Activated CD8-positive, alpha-beta memory T cell treated with anti-CD3 and anti-CD28 coated beads for 24 hours (primary cell): Measurements from ENCODE around the gene TNC.

ENCODE experiments used
- DNase-seq: peaks from one replicate; pipeline ENCODE4 v3.0.0-alpha.2; 2020

The TNC gene

DNA sequence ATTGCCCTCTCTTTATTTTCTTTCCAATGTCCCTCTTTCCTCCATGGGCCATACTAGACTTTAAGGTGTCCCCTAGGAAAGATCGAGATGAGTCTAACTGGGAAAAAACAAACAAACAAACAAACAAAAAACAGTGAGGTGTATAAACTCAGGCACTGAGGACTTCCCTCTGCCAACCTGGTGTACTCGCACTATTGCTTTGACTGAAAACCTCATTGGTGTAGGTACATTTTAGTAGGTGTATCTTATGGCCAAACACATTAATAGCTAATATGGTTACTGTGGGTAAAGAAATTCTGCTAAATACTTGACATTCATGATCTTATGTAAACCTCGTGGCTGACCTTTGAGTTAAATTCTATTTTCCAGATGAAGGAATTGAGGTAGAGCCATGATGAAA is 74.3 kb downstream of the TNC start:
- no peak for DNase-seq

DNA sequence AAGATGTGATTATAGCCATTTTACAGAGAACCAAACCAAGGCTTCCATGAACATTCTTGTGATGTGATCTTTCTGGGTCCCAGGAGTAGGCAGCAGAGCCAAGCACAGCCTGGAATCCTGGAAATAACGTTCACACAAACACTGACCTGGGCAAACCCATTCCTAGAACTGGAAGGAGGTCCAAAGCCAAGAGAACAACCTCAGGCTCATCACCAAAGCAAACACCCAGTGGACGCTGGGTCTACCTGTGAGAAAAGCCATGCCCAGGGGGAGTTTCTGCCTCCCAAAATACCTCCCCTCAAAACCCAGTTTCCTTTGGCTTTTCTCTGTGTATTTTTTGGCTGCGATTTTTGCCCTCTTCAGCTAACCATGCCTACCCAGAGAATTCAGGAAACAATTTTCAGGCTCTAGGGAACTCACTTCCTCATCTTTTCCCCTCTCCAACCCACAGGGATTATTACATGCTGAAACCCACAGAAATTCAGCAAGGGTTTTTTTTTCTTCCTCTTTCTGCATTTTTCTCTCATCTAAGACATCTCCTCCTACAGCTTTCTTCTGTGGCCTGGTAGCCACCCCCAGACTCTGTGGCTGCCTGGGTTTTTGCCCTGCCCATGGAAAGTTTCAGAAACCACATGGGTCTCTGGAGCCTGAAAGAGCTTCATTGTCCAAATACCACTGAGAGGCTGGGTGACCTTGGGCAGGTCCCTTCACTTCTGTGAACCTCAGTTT is 75.0 kb downstream of the TNC start:
- DNase-seq: peak; percentile 62

- no peak for DNase-seq
Observed at GRCh38 chr9:115039516-115040120, 78.3 kb downstream of the TNC start.

DNA sequence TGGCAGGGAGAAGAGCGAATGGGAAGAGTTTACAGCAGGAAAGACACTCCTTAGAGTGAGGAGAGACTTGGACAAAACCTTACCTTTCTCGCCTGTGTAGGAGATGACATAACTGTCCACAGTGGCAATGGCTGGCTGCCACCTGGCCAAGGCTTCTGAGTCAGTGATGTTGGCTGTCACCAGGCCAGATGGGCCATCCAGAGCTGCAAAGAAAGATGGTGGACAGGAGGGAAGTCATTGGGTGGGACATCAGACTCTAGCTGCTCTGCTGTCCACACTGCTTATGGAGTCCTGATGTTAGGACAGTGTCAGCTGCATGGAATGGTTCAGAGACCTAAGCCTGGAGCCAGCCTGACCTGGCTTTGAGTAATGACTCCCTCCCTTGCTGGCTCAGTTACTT is 79.8 kb downstream of the TNC start:
- no peak for DNase-seq

- DNase-seq: no peak
Observed at GRCh38 chr9:115036691-115037090, 81.3 kb downstream of the TNC start.

GRCh38 chr9:115035841-115036612 is 81.9 kb downstream of the TNC start:
- DNase-seq: peak; percentile 66

- DNase-seq: no peak
Observed at GRCh38 chr9:115034801-115035200, 83.2 kb downstream of the TNC start.

DNA sequence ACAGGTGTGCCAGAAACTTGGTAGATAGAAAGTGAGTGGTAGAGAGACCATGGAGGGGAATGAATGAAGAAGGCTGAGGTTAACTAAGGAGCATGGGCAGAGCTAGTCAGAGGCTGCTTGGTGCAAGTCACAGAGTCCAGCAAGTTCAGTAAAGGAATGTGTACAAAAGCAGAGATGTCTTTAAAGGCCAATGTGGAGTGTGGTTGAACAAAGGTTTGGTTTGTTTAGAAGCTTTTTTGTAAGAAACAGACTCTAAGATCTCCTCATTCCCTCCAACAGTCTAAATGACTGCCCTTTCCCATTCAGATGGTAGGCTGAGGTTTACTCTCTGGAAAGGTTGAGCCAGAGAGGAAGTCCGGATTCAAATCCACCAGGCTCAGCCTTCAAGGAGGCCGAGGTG is 84.2 kb downstream of the TNC start:
- DNase-seq: no peak

DNA sequence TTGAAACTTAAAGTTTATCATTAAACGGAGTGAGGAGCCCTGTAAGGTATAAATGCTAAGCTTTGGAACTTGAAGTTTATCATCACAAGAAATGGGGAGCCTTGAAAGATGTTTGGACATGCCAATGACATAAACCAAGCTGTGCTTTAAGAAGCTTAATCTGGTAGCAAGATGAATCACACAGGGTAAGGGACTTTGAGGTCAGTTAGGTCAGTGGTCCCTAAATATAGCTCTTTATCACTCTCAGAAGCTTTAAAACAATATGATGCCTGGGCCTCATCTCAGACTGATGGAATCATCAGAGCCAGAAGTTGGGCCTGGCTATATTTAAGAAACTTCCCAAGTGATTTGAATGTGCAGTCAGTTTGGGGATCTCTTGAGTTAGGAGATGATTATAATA is 85.7 kb downstream of the TNC start:
- no peak for DNase-seq

GRCh38 chr9:115030006-115030405 is 88.0 kb downstream of the TNC start:
- no peak for DNase-seq

- DNase-seq: no peak
Observed at GRCh38 chr9:115025721-115026120, 92.2 kb downstream of the TNC start.

DNA sequence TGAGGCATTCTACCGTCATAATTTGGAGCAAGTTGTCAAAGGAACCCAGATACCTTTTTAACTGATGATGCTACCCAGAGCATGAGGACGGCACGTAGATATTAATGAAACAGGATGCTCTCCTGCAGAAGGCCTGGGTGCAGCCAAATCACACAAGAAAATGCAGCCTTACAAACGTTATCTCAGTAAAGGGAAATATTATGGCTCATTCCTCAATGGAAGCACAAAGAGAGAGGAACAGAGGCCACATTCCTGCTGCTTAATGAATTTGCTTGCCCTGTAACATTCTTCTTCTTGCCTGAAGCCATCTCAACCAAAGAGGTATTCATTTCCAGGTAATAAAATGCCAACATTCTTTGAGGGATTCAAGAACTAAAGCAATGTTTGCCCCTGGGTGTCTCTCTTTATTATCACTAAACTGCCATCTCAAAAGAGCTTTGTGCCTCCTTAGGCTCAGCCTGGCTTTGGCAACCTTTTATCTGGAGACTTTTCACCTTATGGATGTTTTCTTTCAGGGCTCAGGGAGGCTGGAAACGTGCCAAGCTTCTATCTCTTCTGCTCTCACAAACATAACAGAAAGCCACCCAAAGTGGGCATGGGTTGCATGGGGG is 92.9 kb downstream of the TNC start:
- DNase-seq: no peak

- DNase-seq: no peak
Observed at GRCh38 chr9:115022760-115023434, 95.1 kb downstream of the TNC start.

DNA sequence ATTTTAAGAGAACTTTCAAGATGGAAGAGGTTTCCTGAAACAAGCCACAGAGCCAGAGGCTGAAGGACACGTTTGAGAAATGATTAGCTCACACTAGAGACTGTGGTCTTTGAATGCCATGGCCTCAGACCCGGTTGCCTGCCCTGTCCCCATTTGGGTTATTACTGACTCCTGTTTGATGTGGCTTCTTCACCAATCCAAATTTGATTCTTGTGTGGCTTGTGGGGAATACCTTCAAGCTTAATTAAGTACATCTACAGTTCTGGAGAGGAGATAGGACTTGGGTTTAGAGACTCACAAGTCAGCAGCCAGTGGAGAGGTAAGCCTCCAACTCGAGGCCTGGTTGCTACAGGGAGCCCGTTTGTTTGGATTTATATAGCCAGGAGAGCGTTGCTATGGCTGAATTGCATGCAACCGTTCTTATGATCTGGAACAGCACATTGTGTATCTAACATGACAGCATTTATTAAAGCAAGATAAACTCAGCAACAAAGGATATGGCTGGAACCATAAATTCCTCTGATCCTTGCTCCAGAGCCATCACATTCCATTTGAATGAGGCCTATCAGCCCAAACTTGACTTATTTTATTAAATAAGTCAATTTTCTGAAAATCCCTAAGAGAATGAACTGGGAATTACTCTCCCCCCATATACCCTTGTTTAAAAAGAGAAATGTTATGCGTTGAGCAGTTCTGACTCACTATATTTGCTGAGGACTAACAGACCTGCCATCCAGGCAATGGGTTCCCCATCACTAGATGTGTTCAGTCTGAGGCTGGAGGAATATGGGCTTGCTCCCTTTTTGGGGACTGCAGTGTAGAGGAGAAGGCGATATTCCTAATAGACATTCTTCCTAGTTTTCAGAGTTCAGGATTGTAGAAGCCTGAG is 99.2 kb downstream of the TNC start:
- no peak for DNase-seq

GRCh38 chr9:115016344-115016743 is 101.6 kb downstream of the TNC start:
- no peak for DNase-seq

DNA sequence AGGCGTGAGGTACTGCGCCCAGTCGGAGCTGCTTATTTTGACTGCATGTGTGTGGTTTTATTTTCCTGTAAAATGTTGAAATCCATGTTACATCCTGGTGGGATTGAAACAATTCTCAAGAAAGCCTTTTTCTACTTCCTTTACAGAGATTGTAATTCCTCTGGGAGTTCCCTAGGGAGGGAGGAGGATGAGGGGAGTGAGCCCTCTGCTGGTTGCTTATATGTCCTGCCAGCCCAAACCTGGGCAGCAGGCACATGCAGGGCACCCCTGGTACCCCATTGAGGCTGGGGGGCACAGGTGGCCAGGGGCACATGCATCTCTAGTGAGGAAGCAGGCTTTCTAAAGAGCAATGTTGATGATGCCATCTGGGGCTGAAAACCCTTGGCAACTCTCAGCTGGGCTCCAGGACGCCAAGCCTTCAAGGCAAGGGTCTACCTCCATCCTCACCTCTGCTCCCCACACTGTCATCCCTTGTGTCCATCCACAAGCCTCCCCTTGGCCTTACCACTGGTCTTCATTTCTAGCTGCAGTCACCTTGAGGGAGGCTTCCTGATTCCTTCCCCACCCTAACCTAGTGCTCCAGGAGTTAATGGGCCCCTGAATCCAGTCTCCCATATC is 102.8 kb downstream of the TNC start:
- no peak for DNase-seq

DNA sequence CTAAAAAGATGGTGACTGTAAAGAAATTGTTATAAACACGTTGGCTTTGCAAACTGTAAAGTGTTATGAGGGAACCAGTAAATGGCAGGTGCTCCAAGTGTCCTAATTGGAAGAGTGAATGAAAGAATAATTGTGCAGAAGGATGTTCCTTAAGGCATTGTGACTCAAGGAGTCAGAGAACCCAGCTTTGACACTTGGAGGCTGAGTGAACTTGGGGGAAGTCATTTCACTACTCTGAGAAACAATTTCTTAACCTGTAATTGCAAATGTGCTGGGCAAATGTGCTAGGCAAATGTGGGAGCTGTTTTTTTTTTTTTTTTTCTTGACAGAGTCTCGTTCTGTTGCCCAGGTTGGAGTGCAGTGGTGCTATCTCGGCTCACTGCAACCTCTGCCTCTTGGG is 103.5 kb downstream of the TNC start:
- DNase-seq: no peak

DNA sequence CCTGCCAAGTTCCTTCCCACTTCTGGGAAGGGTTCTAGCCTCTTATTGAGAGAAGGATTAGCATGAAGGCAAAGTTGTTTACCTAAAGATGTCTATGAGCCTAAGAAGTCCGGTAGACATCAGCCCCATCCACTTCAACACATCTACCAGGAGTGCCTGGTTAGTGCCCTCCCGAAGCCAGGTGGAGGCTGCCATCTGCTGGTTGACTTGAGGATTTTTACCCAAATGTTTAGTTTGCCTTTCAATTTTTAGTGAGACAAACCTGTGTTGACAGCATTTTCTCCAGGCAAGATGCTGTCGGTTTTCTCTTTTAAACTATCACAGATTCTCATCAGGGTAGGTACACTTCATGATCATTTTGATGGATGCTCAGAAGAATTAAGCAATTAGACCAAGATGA is 104.0 kb downstream of the TNC start:
- peak; percentile 88 for DNase-seq

GRCh38 chr9:115012486-115012885 is 105.5 kb downstream of the TNC start:
- DNase-seq: no peak

GRCh38 chr9:115010874-115011273 is 107.1 kb downstream of the TNC start:
- no peak for DNase-seq

- no peak for DNase-seq
Observed at GRCh38 chr9:115008536-115009270, 109.3 kb downstream of the TNC start.
